DOHH2 (cell line): ENCODE results near the gene WNT5B.

Source experiments
- H3F3A ChIP-seq: fragments of 200-600 bp; sonication (generic), shearing (Covaris generic); 2 replicates; pipeline ENCODE4 v1.6.0; 2016; ENCODE audit warnings: antibody characterized with exemption, mild to moderate bottlenecking; ENCODE audit not compliant: control insufficient read depth, insufficient read depth
- H3K27ac ChIP-seq: fragments of 200-600 bp; sonication (generic); 2 replicates; pipeline ENCODE4 v1.5.1; 2014; ENCODE audit warnings: low read depth, mild to moderate bottlenecking, low read length, moderate library complexity
- H3K27me3 ChIP-seq: fragments of 200-600 bp; sonication (generic); 2 replicates; pipeline ENCODE4 v1.6.1; 2014; ENCODE audit warnings: mild to moderate bottlenecking, low read length, mixed read lengths; ENCODE audit not compliant: control insufficient read depth
- H3K36me3 ChIP-seq: fragments of 200-600 bp; sonication (generic); 2 replicates; pipeline ENCODE4 v1.6.1; 2014; ENCODE audit warnings: mild to moderate bottlenecking, low read length, moderate library complexity, mixed read lengths; ENCODE audit not compliant: control insufficient read depth
- H3K4me1 ChIP-seq: fragments of 200-600 bp; sonication (generic); 2 replicates; pipeline ENCODE4 v1.6.1; 2014; ENCODE audit warnings: mild to moderate bottlenecking, low read length, mixed read lengths; ENCODE audit not compliant: control insufficient read depth
- H3K4me2 ChIP-seq: fragments of 200-600 bp; sonication (generic); 2 replicates; pipeline ENCODE4 v1.6.0; 2014; ENCODE audit warnings: mild to moderate bottlenecking, low read length, moderate library complexity
- H3K4me3 ChIP-seq: fragments of 200-600 bp; sonication (generic); 2 replicates; pipeline ENCODE4 v1.5.1; 2014; ENCODE audit warnings: mild to moderate bottlenecking, low read length, mixed read lengths
- H3K79me2 ChIP-seq: fragments of 200-600 bp; sonication (generic); 2 replicates; pipeline ENCODE4 v1.6.1; 2014; ENCODE audit warnings: mild to moderate bottlenecking, low read length, mixed read lengths; ENCODE audit not compliant: control insufficient read depth
- H3K9me2 ChIP-seq: fragments of 200-600 bp; sonication (generic); replicated peaks from 2 replicates; pipeline ENCODE4 v1.6.1; 2014; ENCODE audit warnings: mild to moderate bottlenecking, low read length, mixed read lengths; ENCODE audit not compliant: control insufficient read depth
- H3K9me3 ChIP-seq: fragments of 200-600 bp; sonication (generic); 2 replicates; pipeline ENCODE4 v1.6.1; 2014; ENCODE audit warnings: antibody characterized with exemption, low read length, mixed read lengths; ENCODE audit not compliant: control insufficient read depth, insufficient read depth
- H4K20me1 ChIP-seq: fragments of 200-600 bp; sonication (generic); 2 replicates; pipeline ENCODE4 v1.6.0; 2014; ENCODE audit warnings: low read depth, mild to moderate bottlenecking, antibody characterized with exemption, low read length, moderate library complexity; ENCODE audit not compliant: control insufficient read depth, insufficient read depth
- EZH2phosphoT487 ChIP-seq: fragments of 200-600 bp; sonication (generic); IDR thresholded peaks from 2 replicates; pipeline ENCODE4 v1.6.1; 2017; ENCODE audit warnings: borderline replicate concordance, mild to moderate bottlenecking, antibody characterized with exemption, low read length, moderate library complexity, mixed read lengths
- TF ChIP-seq, protein P1 (sequence below): fragments of 200-600 bp; sonication (generic); IDR thresholded peaks from one replicate; pipeline ENCODE4 v1.5.1; 2014; ENCODE audit warnings: antibody characterized with exemption, mild to moderate bottlenecking, low read depth, low read length; ENCODE audit not compliant: poor library complexity, severe bottlenecking

Gene WNT5B

GRCh38 chr12:1696800-1697199 lies 67.8 kb downstream of the WNT5B start:
- Histone ChIP-seq H3K4me3 (no peak overlapping the region), H3K27me3 (no peaks in the 10 kb centered on the region), H3K36me3 (peaks cover 36% of the 10 kb centered on the region), H3F3A (no peaks in the 10 kb centered on the region; the same call in 1 of the 2 replicates), H3K4me2 (no peak overlapping the region), H4K20me1 (peaks cover 31% of the 10 kb centered on the region; the same call in 1 of the 2 replicates), H3K9me3 (no peaks in the 10 kb centered on the region), H3K79me2 (peaks cover 100% of the 10 kb centered on the region), H3K9me2 (no peaks in the 10 kb centered on the region), H3K4me1 (peaks cover 23% of the 10 kb centered on the region), H3K27ac (no peak overlapping the region)
- TF ChIP-seq, protein P1, sequence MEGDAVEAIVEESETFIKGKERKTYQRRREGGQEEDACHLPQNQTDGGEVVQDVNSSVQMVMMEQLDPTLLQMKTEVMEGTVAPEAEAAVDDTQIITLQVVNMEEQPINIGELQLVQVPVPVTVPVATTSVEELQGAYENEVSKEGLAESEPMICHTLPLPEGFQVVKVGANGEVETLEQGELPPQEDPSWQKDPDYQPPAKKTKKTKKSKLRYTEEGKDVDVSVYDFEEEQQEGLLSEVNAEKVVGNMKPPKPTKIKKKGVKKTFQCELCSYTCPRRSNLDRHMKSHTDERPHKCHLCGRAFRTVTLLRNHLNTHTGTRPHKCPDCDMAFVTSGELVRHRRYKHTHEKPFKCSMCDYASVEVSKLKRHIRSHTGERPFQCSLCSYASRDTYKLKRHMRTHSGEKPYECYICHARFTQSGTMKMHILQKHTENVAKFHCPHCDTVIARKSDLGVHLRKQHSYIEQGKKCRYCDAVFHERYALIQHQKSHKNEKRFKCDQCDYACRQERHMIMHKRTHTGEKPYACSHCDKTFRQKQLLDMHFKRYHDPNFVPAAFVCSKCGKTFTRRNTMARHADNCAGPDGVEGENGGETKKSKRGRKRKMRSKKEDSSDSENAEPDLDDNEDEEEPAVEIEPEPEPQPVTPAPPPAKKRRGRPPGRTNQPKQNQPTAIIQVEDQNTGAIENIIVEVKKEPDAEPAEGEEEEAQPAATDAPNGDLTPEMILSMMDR: no peak
- no peak for TF ChIP-seq EZH2phosphoT487
